NB4 (cell line): Measurements from ENCODE around the gene MRPS14.
A peak's percentile ranks its signal among the peaks of the same experiment; 100 is the strongest.

Experiments
- DNase-seq: peaks from one replicate; pipeline ENCODE4 v3.0.0; 2010; ENCODE audit warnings: low read depth
- H3K4me3 ChIP-seq: one replicate; pipeline ENCODE4 v1.5.1; 2011; ENCODE audit warnings: mild to moderate bottlenecking, low read depth, low read length, moderate library complexity
- CTCF ChIP-seq: IDR thresholded peaks from one replicate; pipeline ENCODE4 v1.5.1; 2012; ENCODE audit warnings: low read depth, low read length
- MAX ChIP-seq: IDR thresholded peaks from 2 replicates; pipeline ENCODE4 v1.6.1; 2011; ENCODE audit warnings: low read depth, low read length
- MYC ChIP-seq: IDR thresholded peaks from 2 replicates; pipeline ENCODE4 v1.6.1; 2011; ENCODE audit warnings: low read depth, low read length
- POLR2A ChIP-seq: IDR thresholded peaks from 2 replicates; pipeline ENCODE4 v1.6.1; 2011; ENCODE audit warnings: mild to moderate bottlenecking; ENCODE audit not compliant: insufficient read length; ENCODE audit errors: extremely low read depth

The MRPS14 gene

GRCh38 chr1:175023043-175023921 is at the start of gene MRPS14:
Gene MRPS14, minus strand, starts transcription at chr1:175023425. Its CDS starts 17 bp downstream, at chr1:175023408.
- H3K4me3 ChIP-seq, result peak within 1 kb of the TSS; percentile 100
- DNase-seq, result peak; percentile 98
- TF ChIP-seq POLR2A (peak; percentile 83), CTCF (no peak), MAX (peak; percentile 74), MYC (peak; percentile 90)

- peak overlapping the region; percentile 41 for H3K4me3 ChIP-seq
- peak; percentile 91 for DNase-seq
Measured at GRCh38 chr1:175072099-175072951, 49.1 kb upstream of the MRPS14 start.

GRCh38 chr1:175071276-175071943 is 48.2 kb upstream of the MRPS14 start:
- DNase-seq, result no peak
- TF ChIP-seq POLR2A (no peak), MAX (no peak), MYC (no peak), CTCF (no peak)
- H3K4me3 ChIP-seq, result no peak overlapping the region

More at GRCh38 chr1:175072099-175072951, 49.1 kb upstream of the MRPS14 start:
- no peak for TF ChIP-seq CTCF
- peak; percentile 91 for TF ChIP-seq MYC
- no peak for TF ChIP-seq POLR2A
- TF ChIP-seq MAX, result peak; percentile 97

- no peak overlapping the region for H3K4me3 ChIP-seq
- DNase-seq, result no peak
- TF ChIP-seq MAX (no peak), POLR2A (no peak), MYC (no peak), CTCF (no peak)
Measured at GRCh38 chr1:175070818-175071217, 47.6 kb upstream of the MRPS14 start.

GRCh38 chr1:175067362-175068106 is 44.3 kb upstream of the MRPS14 start, which contains the start of gene TNN:
Gene TNN, plus strand, starts transcription at chr1:175067833. Its CDS starts 9,586 bp downstream, at chr1:175077419.
- TF ChIP-seq MYC (no peak), CTCF (no peak), MAX (no peak), POLR2A (no peak)

More at GRCh38 chr1:175067362-175068106, 44.3 kb upstream of the MRPS14 start, which contains the start of gene TNN:
- DNase-seq, result no peak
- H3K4me3 ChIP-seq, result no peak within 1 kb of the TSS
